GM12874 (cell line): ENCODE measurements around the gene ABCC1.

Source experiments
- CTCF ChIP-seq: IDR thresholded peaks from 2 replicates; pipeline ENCODE4 v1.5.1; 2011; ENCODE audit warnings: low read depth, mild to moderate bottlenecking, control low read depth, low read length, moderate library complexity; ENCODE audit not compliant: insufficient read depth

ABCC1 gene

GRCh38 chr16:15932939-15933338 is 16.5 kb upstream of the ABCC1 start:
- TF ChIP-seq CTCF, result no peak

GRCh38 chr16:15933781-15934180 is 15.6 kb upstream of the ABCC1 start:
- no peak for TF ChIP-seq CTCF

- TF ChIP-seq CTCF, result no peak
These were observed 14.4 kb upstream of the ABCC1 start for GRCh38 chr16:15934991-15935390.

- TF ChIP-seq CTCF, result no peak
These were observed 6.3 kb upstream of the ABCC1 start for GRCh38 chr16:15942931-15943690.

- TF ChIP-seq CTCF, result no peak
These were observed 3.0 kb upstream of the ABCC1 start for GRCh38 chr16:15946257-15947044.

GRCh38 chr16:15947983-15948509 is 1.4 kb upstream of the ABCC1 start:
- TF ChIP-seq CTCF, result no peak

- no peak for TF ChIP-seq CTCF
These were observed 745 bp upstream of the ABCC1 start for GRCh38 chr16:15948532-15949209.
